Tibial nerve (tissue), 4 donors: ENCODE measurements around the gene PTN. TPM values are rescaled to one million over a fixed set of nuclear protein-coding genes. Genes with fewer than 3 reads are reported as not detected.
"Not testable (repeated sequence)": the region's sequence is repeated elsewhere in the genome, so short reads cannot be mapped to it uniquely, and the experiment has no call there.

Experiments used
- DNase-seq, 2 donors: peaks; one replicate each; pipeline ENCODE4 v3.0.0-alpha.2; 2019; ENCODE audit warnings: low spot score in 2 of 2
- H3K27ac ChIP-seq, 4 donors: fragments of 200-600 bp; sonication (generic) in 3 of 4; one replicate each; pipeline ENCODE4 v1.5.1; 2017 to 2019; ENCODE audit warnings: mild to moderate bottlenecking in 1 of 4
- H3K27me3 ChIP-seq, 2 donors: fragments of 200-600 bp; sonication (generic) in 1 of 2; one replicate each; pipeline versions ENCODE4 v1.5.1 to v1.6.0; 2017 to 2019
- H3K36me3 ChIP-seq, 3 donors: fragments of 200-600 bp; sonication (generic); one replicate each; pipeline ENCODE4 v1.5.1; 2018 to 2019
- H3K4me1 ChIP-seq, 4 donors: fragments of 200-600 bp; sonication (generic) in 3 of 4; one replicate each; pipeline ENCODE4 v1.5.1; 2017 to 2019
- H3K4me3 ChIP-seq, 4 donors: fragments of 200-600 bp; sonication (generic) in 3 of 4; one replicate each; pipeline ENCODE4 v1.5.1; 2017 to 2019; ENCODE audit warnings: mild to moderate bottlenecking in 1 of 4, moderate library complexity in 1 of 4
- H3K9me3 ChIP-seq, 4 donors: fragments of 200-600 bp; sonication (generic) in 3 of 4; one replicate each; pipeline ENCODE4 v1.5.1; 2017 to 2019
- EP300 ChIP-seq, 2 donors: sonication (generic); formaldehyde crosslinking; IDR thresholded peaks; one replicate each; pipeline ENCODE4 v1.6.1; 2017; ENCODE audit warnings: antibody characterized with exemption in 2 of 2, mild to moderate bottlenecking in 1 of 2
- POLR2A ChIP-seq, 2 donors: fragments of 450-650 bp; IDR thresholded peaks; one replicate each; pipeline ENCODE4 v1.6.1; 2017; ENCODE audit warnings: antibody characterized with exemption in 2 of 2, mild to moderate bottlenecking in 2 of 2, moderate library complexity in 2 of 2
- WGBS, 2 donors: methylation state at CpG; one replicate each; pipeline ENCODE4 v1.1.5; 2018; 5-methylcytosine and 5-hydroxymethylcytosine counted together
- small RNA-seq: library from RNA; depleted of rRNA; stranded (forward); fragments of <200 nt; gene quantifications from one replicate; pipeline ENCODE3, GENCODE V24; 2016
- total RNA-seq, 4 donors: library from RNA; depleted of rRNA; stranded (reverse); fragments of >200 nt; gene quantifications; one replicate each; pipeline ENCODE4 v1.1.0, GENCODE V29; 2016
- TF ChIP-seq, protein P1 (sequence below), 5 experiments: fragments of 200-600 bp in 3 of 5; fragments of 450-650 bp in 2 of 5; sonication (generic) in 3 of 5; IDR thresholded peaks; one replicate each; pipeline ENCODE4 v1.5.1; 2016 to 2019; ENCODE audit warnings: antibody characterized with exemption in 5 of 5, mild to moderate bottlenecking in 3 of 5, moderate library complexity in 2 of 5

The PTN gene
- total RNA-seq, 4 donors from 2014 or later, result 5.0 to 10.0 (median 7.4) TPM

GRCh38 chr7:137203351-137203750, 140.2 kb downstream of the PTN start:
- WGBS, 2 donors, result 33 to 37% methylated on average over 1 of the region's 1 CpG
- Histone ChIP-seq H3K4me1 (peaks cover 0 to 3% (median 0%) of the 10 kb centered on the region in 4 donors), H3K4me3 (no peak overlapping the region), H3K27ac (no peak overlapping the region), H3K27me3 (no peaks in the 10 kb centered on the region), H3K36me3 (no peaks in the 10 kb centered on the region), H3K9me3 (peaks cover 0 to 7% (median 0%) of the 10 kb centered on the region in 4 donors)
- no peak for DNase-seq
- no peak for TF ChIP-seq POLR2A (IDR thresholded peaks at IDR 0.05)

GRCh38 chr7:137196648-137197047, 146.9 kb downstream of the PTN start:
- no peak for DNase-seq
- Histone ChIP-seq H3K4me1 (no peaks in the 10 kb centered on the region), H3K36me3 (no peaks in the 10 kb centered on the region), H3K9me3 (no peaks in the 10 kb centered on the region), H3K4me3 (no peak overlapping the region), H3K27me3 (no peaks in the 10 kb centered on the region), H3K27ac (no peak overlapping the region)
- WGBS, 2 donors, result 62% methylated on average over 1 of the region's 1 CpG
- TF ChIP-seq POLR2A (IDR thresholded peaks at IDR 0.05), result no peak
- no peak for TF ChIP-seq EP300 (IDR thresholded peaks at IDR 0.05)
- TF ChIP-seq, protein P1, sequence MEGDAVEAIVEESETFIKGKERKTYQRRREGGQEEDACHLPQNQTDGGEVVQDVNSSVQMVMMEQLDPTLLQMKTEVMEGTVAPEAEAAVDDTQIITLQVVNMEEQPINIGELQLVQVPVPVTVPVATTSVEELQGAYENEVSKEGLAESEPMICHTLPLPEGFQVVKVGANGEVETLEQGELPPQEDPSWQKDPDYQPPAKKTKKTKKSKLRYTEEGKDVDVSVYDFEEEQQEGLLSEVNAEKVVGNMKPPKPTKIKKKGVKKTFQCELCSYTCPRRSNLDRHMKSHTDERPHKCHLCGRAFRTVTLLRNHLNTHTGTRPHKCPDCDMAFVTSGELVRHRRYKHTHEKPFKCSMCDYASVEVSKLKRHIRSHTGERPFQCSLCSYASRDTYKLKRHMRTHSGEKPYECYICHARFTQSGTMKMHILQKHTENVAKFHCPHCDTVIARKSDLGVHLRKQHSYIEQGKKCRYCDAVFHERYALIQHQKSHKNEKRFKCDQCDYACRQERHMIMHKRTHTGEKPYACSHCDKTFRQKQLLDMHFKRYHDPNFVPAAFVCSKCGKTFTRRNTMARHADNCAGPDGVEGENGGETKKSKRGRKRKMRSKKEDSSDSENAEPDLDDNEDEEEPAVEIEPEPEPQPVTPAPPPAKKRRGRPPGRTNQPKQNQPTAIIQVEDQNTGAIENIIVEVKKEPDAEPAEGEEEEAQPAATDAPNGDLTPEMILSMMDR (IDR thresholded peaks at IDR 0.05), result no peak

DNA sequence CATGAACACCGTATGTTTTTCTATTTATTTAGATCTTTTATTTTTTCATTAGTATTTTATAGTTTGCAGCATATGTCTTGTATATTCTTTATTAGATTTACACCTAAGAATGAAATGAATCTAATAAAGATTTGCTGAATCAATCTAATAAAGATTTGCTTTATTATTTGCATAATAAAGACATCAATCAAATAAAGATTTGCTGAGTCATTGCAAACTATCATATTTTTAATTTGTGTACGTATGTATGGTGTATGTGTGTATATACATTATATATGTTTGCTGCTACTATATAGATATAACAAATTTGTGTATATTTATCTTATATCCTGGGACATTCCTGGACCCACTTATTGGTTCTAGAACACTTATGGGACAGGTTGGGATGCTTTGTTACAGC, 147.5 kb downstream of the PTN start:
- Histone ChIP-seq H3K9me3 (no peaks in the 10 kb centered on the region), H3K4me1 (no peaks in the 10 kb centered on the region), H3K27ac (no peak overlapping the region), H3K4me3 (no peak overlapping the region), H3K36me3 (no peaks in the 10 kb centered on the region), H3K27me3 (no peaks in the 10 kb centered on the region)
- no peak for DNase-seq
- TF ChIP-seq EP300 (IDR thresholded peaks at IDR 0.05) (no peak), POLR2A (IDR thresholded peaks at IDR 0.05) (no peak)
- TF ChIP-seq, protein P1 (IDR thresholded peaks at IDR 0.05), result no peak
- WGBS, 2 donors, result 86 to 92% methylated on average over 2 of the region's 2 CpGs

DNA sequence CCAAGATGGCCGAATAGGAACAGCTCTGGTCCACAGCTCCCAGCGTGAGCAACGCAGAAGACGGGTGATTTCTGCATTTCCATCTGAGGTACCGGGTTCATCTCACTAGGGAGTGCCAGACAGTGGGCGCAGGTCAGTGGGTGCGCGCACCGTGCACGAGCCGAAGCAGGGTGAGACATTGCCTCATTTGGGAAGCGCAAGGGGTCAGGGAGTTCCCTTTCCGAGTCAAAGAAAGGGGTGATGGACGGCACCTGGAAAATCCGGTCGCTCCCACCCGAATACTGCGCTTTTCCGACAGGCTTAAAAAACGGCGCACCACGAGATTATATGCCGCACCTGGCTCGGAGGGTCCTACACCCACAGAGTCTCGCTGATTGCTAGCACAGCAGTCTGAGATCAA, 161.9 kb downstream of the PTN start:
- 96% methylated on average over 25 of the region's 25 CpGs for WGBS, 2 donors
- DNase-seq, H3K9me3 ChIP-seq: not testable (repeated sequence)

More for the DNA sequence above, 161.9 kb downstream of the PTN start:
- not testable (repeated sequence) for H3K4me1 ChIP-seq, H3K27ac ChIP-seq, H3K36me3 ChIP-seq, H3K27me3 ChIP-seq, H3K4me3 ChIP-seq

Small RNA genes lying within 50 kb of the gene (small RNA-seq; reads per million reads assigned to genes)
- not detected for gene RF00136
